Smooth muscle cell (in vitro differentiated cells): ENCODE measurements around the gene ARMC12. TPM values are rescaled to one million over a fixed set of nuclear protein-coding genes. Genes with fewer than 3 reads are reported as not detected.

Source experiments
- DNase-seq: peaks from one replicate; lab custom pipeline; 2025; ENCODE audit not compliant: unreplicated experiment; lab: John Stamatoyannopoulos, UW
- H2AFZ ChIP-seq: fragments of 200-600 bp; sonication (generic); 2 replicates; pipeline ENCODE4 v1.6.0; 2016; ENCODE audit warnings: antibody characterized with exemption, low read depth, mild to moderate bottlenecking
- H3F3A ChIP-seq: fragments of 200-600 bp; sonication (generic); 2 replicates; pipeline ENCODE4 v1.6.0; 2017; ENCODE audit warnings: antibody characterized with exemption, low read depth
- H3K27ac ChIP-seq: fragments of 200-600 bp; sonication (generic); 2 replicates; pipeline ENCODE4 v1.5.1; 2016; ENCODE audit warnings: low read depth, mild to moderate bottlenecking
- H3K27me3 ChIP-seq: fragments of 200-600 bp; sonication (generic); 2 replicates; pipeline ENCODE4 v1.6.1; 2016; ENCODE audit warnings: low read depth, mild to moderate bottlenecking
- H3K36me3 ChIP-seq: fragments of 200-600 bp; sonication (generic); 2 replicates; pipeline ENCODE4 v1.5.1; 2016; ENCODE audit warnings: low read depth
- H3K4me1 ChIP-seq: fragments of 200-600 bp; sonication (generic); 2 replicates; pipeline ENCODE4 v1.5.1; 2016; ENCODE audit warnings: low read depth
- H3K4me2 ChIP-seq: fragments of 200-600 bp; sonication (generic); 2 replicates; pipeline ENCODE4 v1.6.0; 2016; ENCODE audit warnings: mild to moderate bottlenecking
- H3K4me3 ChIP-seq: fragments of 200-600 bp; sonication (generic); 2 replicates; pipeline ENCODE4 v1.5.1; 2016; ENCODE audit warnings: mild to moderate bottlenecking
- H3K79me2 ChIP-seq: fragments of 200-600 bp; sonication (generic); 2 replicates; pipeline ENCODE4 v1.6.0; 2016; ENCODE audit warnings: low read depth, mild to moderate bottlenecking
- H3K9ac ChIP-seq: fragments of 200-600 bp; sonication (generic); 2 replicates; pipeline ENCODE4 v1.6.0; 2016; ENCODE audit warnings: low read depth
- H3K9me3 ChIP-seq: fragments of 200-600 bp; sonication (generic); replicated peaks from 2 replicates; pipeline ENCODE4 v1.5.1; 2016; ENCODE audit warnings: low read depth
- H4K20me1 ChIP-seq: fragments of 200-600 bp; sonication (generic); 2 replicates; pipeline ENCODE4 v1.6.0; 2016; ENCODE audit warnings: low read depth
- CTCF ChIP-seq: fragments of 200-600 bp; sonication (generic); IDR thresholded peaks from 2 replicates; pipeline ENCODE4 v1.5.1; 2017; ENCODE audit warnings: borderline replicate concordance, mild to moderate bottlenecking, antibody characterized with exemption; ENCODE audit not compliant: insufficient read depth, poor library complexity, severe bottlenecking
- WGBS: methylation state at CpG from one replicate; pipeline ENCODE4 v1.1.7; 2016; ENCODE audit warnings: low lambda C conversion rate; 5-methylcytosine and 5-hydroxymethylcytosine counted together
- polyA plus RNA-seq: library from polyadenylated mRNA; unstranded; fragments of >200 nt; fragmentation: Nextera tagmentation; extraction: Ambion mirVana; gene quantifications from 2 replicates; pipeline ENCODE4 v1.2.1, GENCODE V29; 2016
- total RNA-seq: library from RNA; depleted of rRNA; stranded (reverse); fragments of >200 nt; gene quantifications from 2 replicates; pipeline ENCODE4 v1.2.3, GENCODE V29; 2014

The ARMC12 gene
- total and polyA plus RNA-seq, 2 experiments from 2014 or later: 3.5 TPM; not detected in 1

DNA sequence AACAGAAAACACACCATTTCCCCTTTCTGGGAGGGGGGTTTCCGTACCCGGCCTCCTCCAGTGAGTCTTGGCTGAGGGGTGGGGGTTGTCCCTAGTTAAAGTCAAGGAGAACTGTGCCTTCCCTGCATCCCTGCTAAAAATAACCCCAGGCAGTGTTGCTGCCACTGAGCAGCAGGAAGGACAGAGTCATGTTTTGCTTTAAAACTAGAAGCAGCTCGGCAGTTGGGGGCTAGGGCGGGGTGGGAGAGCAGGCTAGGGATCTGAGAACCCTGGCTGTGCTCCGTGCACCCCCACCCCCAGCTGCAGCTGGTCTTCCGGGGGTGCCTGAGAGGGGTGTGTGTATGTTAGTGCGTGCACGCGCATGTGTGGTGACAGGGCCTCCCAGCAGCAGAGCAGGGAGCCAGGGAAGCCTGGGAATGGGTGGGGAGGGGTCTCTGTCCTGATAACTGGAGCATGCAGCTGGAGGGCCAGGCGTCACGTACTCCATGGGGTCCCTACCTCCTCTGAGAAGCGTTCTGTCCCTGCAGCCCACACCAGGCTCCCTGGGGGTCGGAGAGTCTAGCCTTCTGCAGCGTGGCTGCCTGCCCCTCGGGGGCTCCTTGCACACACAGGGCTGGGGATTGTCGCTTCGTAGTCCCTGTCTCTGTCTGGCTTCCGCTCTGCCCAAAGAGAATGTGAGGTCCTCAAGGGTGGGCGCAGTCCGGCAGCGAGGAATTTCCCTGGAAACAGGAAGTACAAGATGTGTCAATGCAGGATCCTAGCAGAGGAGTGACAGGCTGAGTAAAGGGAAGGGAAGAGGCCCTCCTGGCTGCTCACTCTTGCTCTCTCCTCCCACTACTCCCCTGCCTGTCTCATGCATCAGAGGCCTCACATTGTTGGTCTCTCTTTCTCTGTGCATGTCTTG lies 16.8 kb upstream of the ARMC12 start:
- H3K27me3 ChIP-seq: no peaks in the 10 kb centered on the region
- peak overlapping the region; percentile 82 for H3K4me2 ChIP-seq
- H2AFZ ChIP-seq: peak overlapping the region; percentile 94
- H3K9ac ChIP-seq: no peak overlapping the region
- H3K79me2 ChIP-seq: no peaks in the 10 kb centered on the region
- peaks cover 24% of the 10 kb centered on the region for H3K4me1 ChIP-seq
- no peaks in the 10 kb centered on the region for H3K9me3 ChIP-seq
- TF ChIP-seq CTCF: no peak
- no peaks in the 10 kb centered on the region for H3K36me3 ChIP-seq
- WGBS: 12% methylated on average over 21 of the region's 21 CpGs
- H3K27ac ChIP-seq: peak overlapping the region; percentile 37
- H3F3A ChIP-seq: peaks cover 5% of the 10 kb centered on the region
- H4K20me1 ChIP-seq: no peaks in the 10 kb centered on the region
- DNase-seq: no peak
- peak overlapping the region; percentile 23 for H3K4me3 ChIP-seq

- H3K9me3 ChIP-seq: no peaks in the 10 kb centered on the region
- no peak overlapping the region for H3K4me2 ChIP-seq
- no peaks in the 10 kb centered on the region for H3K27me3 ChIP-seq
- H3K4me3 ChIP-seq: no peak overlapping the region
- no peak for DNase-seq
- no peak overlapping the region for H3K9ac ChIP-seq
- H3K4me1 ChIP-seq: peaks cover 37% of the 10 kb centered on the region
- no peaks in the 10 kb centered on the region for H3K36me3 ChIP-seq
- H3K79me2 ChIP-seq: no peaks in the 10 kb centered on the region
- no peak overlapping the region for H2AFZ ChIP-seq
- H3F3A ChIP-seq: peaks cover 5% of the 10 kb centered on the region
- no peak for TF ChIP-seq CTCF
- H3K27ac ChIP-seq: no peak overlapping the region
- no peaks in the 10 kb centered on the region for H4K20me1 ChIP-seq
- 89% methylated on average over 10 of the region's 10 CpGs for WGBS
Measured at GRCh38 chr6:35722121-35722761, 14.6 kb upstream of the ARMC12 start.

- Histone ChIP-seq H3K4me2 (no peak overlapping the region), H3K27ac (no peak overlapping the region), H3K4me3 (no peak overlapping the region), H3K36me3 (no peaks in the 10 kb centered on the region), H3K9me3 (no peaks in the 10 kb centered on the region), H4K20me1 (no peaks in the 10 kb centered on the region), H3K9ac (no peak overlapping the region), H3K79me2 (no peaks in the 10 kb centered on the region), H3K4me1 (peaks cover 34% of the 10 kb centered on the region), H2AFZ (no peak overlapping the region), H3F3A (peaks cover 5% of the 10 kb centered on the region), H3K27me3 (no peaks in the 10 kb centered on the region)
- TF ChIP-seq CTCF: no peak
- WGBS: 88% methylated on average over 2 of the region's 2 CpGs
- DNase-seq: no peak
Measured at GRCh38 chr6:35723587-35723986, 13.2 kb upstream of the ARMC12 start.
